ENCODE measurements around the gene ZNF346.
"Not testable (repeated sequence)": the region's sequence is repeated elsewhere in the genome, so short reads cannot be mapped to it uniquely, and the experiment has no call there.

ZNF346 gene

DNA sequence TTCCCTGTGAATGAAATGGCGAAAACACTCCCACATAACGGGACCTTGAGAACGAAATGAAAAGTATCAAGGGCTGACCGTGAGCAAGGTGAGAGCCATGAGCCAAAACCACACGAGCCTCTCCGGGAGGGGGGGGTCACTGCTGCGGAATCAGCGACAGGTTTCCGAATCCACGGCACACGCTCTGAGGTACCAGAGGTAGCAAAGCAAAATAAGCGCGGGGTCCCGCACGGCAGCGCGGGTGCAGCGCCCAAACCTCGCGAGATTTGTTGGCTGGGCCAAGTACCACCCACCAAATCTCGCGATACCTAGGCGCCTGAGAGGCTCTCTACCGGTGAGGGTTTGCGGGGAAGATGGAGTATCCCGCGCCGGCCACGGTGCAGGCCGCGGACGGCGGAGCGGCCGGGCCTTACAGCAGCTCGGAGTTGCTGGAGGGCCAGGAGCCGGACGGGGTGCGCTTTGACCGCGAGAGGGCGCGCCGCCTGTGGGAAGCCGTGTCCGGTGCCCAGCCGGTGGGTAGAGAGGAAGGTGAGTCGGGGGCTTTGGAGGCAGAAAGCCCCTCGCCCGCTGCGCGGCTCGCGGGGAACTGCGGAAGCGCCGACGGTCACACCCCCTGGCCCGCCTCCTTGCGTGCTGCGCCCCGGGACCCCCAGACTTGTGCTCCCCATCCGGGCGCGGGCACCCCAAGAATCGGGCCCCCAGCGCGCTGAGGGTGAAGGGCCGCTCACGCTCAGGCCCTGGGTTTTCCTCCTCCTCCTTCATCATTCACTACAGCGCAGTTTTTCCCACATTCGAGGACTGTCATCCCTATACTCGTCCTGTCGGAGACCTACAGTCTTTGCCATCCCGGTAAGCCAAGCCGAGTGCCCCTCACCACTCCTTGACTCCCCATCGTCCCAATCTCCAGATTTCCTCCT, at the start of gene ZNF346:
Gene ZNF346, plus strand, starts transcription at position 311 of the 917 bp plus-strand sequence. Its CDS starts 43 bp downstream, at position 354.
- Histone ChIP-seq H3K36me3 (ENCODE audit: insufficient read depth) (no peaks in the 10 kb centered on the region), H4K20me1 (ENCODE audit: insufficient read depth) (no peaks in the 10 kb centered on the region), H3K27ac (peak within 1 kb of the TSS; percentile 26; the same call in 1 of the 2 replicates), H2AFZ (ENCODE audit: low read depth) (peak within 1 kb of the TSS; percentile 86), H3K4me2 (peak within 1 kb of the TSS; percentile 91), H3K4me1 (ENCODE audit: low read depth, poor library complexity, severe bottlenecking) (peaks cover 20% of the 10 kb centered on the region), H3K4me3 (IDR thresholded peaks at IDR 0.05; ENCODE audit: insufficient read depth, low read depth, low read length) (no peak within 1 kb of the TSS), H3K9ac (peak within 1 kb of the TSS; percentile 71; the same call in 1 of the 2 replicates), H3K27me3 (ENCODE audit: insufficient read depth, low read depth) (no peaks in the 10 kb centered on the region), H3K79me2 (ENCODE audit: insufficient read depth, low read depth) (peaks cover 5% of the 10 kb centered on the region; the same call in 1 of the 2 replicates)
- TF ChIP-seq, protein P1, sequence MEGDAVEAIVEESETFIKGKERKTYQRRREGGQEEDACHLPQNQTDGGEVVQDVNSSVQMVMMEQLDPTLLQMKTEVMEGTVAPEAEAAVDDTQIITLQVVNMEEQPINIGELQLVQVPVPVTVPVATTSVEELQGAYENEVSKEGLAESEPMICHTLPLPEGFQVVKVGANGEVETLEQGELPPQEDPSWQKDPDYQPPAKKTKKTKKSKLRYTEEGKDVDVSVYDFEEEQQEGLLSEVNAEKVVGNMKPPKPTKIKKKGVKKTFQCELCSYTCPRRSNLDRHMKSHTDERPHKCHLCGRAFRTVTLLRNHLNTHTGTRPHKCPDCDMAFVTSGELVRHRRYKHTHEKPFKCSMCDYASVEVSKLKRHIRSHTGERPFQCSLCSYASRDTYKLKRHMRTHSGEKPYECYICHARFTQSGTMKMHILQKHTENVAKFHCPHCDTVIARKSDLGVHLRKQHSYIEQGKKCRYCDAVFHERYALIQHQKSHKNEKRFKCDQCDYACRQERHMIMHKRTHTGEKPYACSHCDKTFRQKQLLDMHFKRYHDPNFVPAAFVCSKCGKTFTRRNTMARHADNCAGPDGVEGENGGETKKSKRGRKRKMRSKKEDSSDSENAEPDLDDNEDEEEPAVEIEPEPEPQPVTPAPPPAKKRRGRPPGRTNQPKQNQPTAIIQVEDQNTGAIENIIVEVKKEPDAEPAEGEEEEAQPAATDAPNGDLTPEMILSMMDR (conservative IDR thresholded peaks at IDR 0.05; ENCODE audit: low read depth, low read length): peak; percentile 17; the same call in 1 of the 2 replicates

DNA sequence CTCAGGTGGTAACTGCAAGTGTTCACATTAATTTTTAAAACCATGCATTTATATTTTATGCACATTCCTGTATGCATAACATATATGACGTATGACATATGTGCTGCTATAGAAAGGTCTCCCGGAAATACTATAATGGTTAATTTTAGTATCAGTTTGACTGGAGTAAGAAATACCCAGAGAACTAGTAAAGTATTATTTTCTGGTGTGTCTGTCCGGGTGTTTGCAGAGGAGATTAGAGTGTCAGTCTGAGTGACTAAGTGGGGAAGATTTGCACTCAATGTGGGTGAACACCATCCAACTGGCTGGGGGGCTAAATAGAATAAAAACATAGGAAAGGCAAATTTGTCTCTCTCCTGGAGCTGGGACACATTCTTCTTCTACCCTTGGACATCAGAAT, 42.8 kb upstream of the ZNF346 start:
- H3K27me3 ChIP-seq (ENCODE audit: insufficient read depth, low read depth): no peaks in the 10 kb centered on the region
- no peaks in the 10 kb centered on the region for H4K20me1 ChIP-seq (ENCODE audit: insufficient read depth)
- H3K79me2 ChIP-seq (ENCODE audit: insufficient read depth, low read depth): no peaks in the 10 kb centered on the region
- no peak overlapping the region for H3K4me2 ChIP-seq
- H3K4me1 ChIP-seq (ENCODE audit: low read depth, poor library complexity, severe bottlenecking): no peaks in the 10 kb centered on the region
- H2AFZ ChIP-seq (ENCODE audit: low read depth): no peak overlapping the region
- H3K4me3 ChIP-seq (IDR thresholded peaks at IDR 0.05; ENCODE audit: insufficient read depth, low read depth, low read length): no peak overlapping the region
- TF ChIP-seq, protein P1 (conservative IDR thresholded peaks at IDR 0.05; ENCODE audit: low read depth, low read length): no peak
- no peak overlapping the region for H3K27ac ChIP-seq
- H3K9ac ChIP-seq: no peak overlapping the region
- H3K36me3 ChIP-seq (ENCODE audit: insufficient read depth): no peaks in the 10 kb centered on the region

DNA sequence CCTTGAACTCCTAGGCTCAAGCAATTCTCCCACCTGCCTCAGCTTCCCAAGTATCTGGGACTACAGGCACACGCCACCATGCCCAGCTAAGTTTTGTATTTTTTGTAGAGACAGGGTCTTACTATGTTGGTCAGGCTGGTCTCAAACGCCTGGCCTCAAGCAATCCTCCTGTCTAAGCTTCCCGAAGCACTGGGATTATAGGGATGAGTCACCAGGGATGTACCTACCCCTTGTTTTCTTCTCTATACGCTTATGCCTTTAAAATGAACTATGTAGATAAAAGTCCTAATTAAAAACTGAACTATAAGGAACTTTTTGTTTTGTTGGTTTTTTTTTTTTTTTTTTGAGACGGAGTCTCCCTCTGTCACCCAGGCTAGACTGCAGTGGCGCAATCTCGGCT, 41.7 kb upstream of the ZNF346 start:
- Histone ChIP-seq H3K27ac (no peak overlapping the region), H3K4me3 (IDR thresholded peaks at IDR 0.05; ENCODE audit: insufficient read depth, low read depth, low read length) (no peak overlapping the region), H2AFZ (ENCODE audit: low read depth) (no peak overlapping the region), H4K20me1 (ENCODE audit: insufficient read depth) (no peaks in the 10 kb centered on the region), H3K9ac (no peak overlapping the region), H3K4me1 (ENCODE audit: low read depth, poor library complexity, severe bottlenecking) (peaks cover 4% of the 10 kb centered on the region), H3K4me2 (no peak overlapping the region), H3K79me2 (ENCODE audit: insufficient read depth, low read depth) (peaks cover 8% of the 10 kb centered on the region; the same call in 1 of the 2 replicates), H3K36me3 (ENCODE audit: insufficient read depth) (no peaks in the 10 kb centered on the region), H3K27me3 (ENCODE audit: insufficient read depth, low read depth) (no peaks in the 10 kb centered on the region)
- TF ChIP-seq, protein P1 (conservative IDR thresholded peaks at IDR 0.05; ENCODE audit: low read depth, low read length): no peak

DNA sequence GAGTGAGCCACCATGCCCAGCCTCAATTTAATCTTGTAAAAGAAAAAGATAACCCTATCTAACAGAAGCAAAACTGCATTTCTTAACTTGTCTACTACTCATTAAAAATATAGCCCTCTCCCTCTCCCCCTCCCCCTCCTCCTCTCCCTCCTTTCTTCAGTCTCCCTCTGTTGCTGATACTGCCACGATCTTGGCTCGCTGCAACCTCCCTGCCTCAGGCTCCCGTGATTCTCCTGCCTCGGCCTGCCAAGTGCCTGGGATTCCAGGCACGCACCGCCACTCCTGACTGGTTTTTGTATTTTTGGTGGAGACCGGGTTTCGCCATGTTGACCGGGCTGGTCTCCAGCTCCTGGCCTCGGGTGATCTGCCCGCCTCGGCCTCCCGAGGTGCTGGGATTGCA, 39.4 kb upstream of the ZNF346 start:
- not testable (repeated sequence) for H2AFZ ChIP-seq (ENCODE audit: low read depth)

DNA sequence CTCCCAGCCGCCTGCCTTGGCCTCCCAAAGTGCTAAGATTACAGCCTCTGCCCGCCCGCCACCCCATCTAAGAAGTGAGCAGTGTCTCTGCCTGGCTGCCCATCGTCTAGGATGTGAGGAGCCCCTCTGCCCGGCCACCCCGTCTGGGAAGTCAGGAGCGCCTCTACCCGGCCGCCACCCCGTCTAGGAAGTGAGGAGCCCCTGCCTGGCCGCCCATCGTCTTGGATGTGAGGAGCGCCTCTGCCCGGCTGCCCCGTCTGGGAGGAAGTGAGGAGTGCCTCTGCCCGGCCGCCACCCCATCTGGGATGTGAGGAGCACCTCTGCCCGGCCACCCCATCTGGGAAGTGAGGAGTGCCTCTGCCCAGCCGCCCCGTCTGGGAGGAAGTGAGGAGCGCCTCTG, 38.9 kb upstream of the ZNF346 start:
- H3K4me2 ChIP-seq; H3K4me3 ChIP-seq (IDR thresholded peaks at IDR 0.05; ENCODE audit: insufficient read depth, low read depth, low read length); H3K9ac ChIP-seq; H3K4me1 ChIP-seq (ENCODE audit: low read depth, poor library complexity, severe bottlenecking); H4K20me1 ChIP-seq (ENCODE audit: insufficient read depth); H3K27ac ChIP-seq; H3K27me3 ChIP-seq (ENCODE audit: insufficient read depth, low read depth); H2AFZ ChIP-seq (ENCODE audit: low read depth); H3K36me3 ChIP-seq (ENCODE audit: insufficient read depth): not testable (repeated sequence)
- peaks cover 31% of the 10 kb centered on the region; the same call in 1 of the 2 replicates for H3K79me2 ChIP-seq (ENCODE audit: insufficient read depth, low read depth)

More for the DNA sequence above, 39.4 kb upstream of the ZNF346 start:
- H3K36me3 ChIP-seq (ENCODE audit: insufficient read depth); H3K27ac ChIP-seq; H3K4me1 ChIP-seq (ENCODE audit: low read depth, poor library complexity, severe bottlenecking); H3K4me2 ChIP-seq; H3K27me3 ChIP-seq (ENCODE audit: insufficient read depth, low read depth); H4K20me1 ChIP-seq (ENCODE audit: insufficient read depth); H3K9ac ChIP-seq; H3K4me3 ChIP-seq (IDR thresholded peaks at IDR 0.05; ENCODE audit: insufficient read depth, low read depth, low read length): not testable (repeated sequence)
- H3K79me2 ChIP-seq (ENCODE audit: insufficient read depth, low read depth): peaks cover 27% of the 10 kb centered on the region; the same call in 1 of the 2 replicates

- H3K4me2 ChIP-seq; H3K4me3 ChIP-seq (IDR thresholded peaks at IDR 0.05; ENCODE audit: insufficient read depth, low read depth, low read length); H3K27me3 ChIP-seq (ENCODE audit: insufficient read depth, low read depth); H3K4me1 ChIP-seq (ENCODE audit: low read depth, poor library complexity, severe bottlenecking); H4K20me1 ChIP-seq (ENCODE audit: insufficient read depth); H3K9ac ChIP-seq; H3K36me3 ChIP-seq (ENCODE audit: insufficient read depth); H3K27ac ChIP-seq; H2AFZ ChIP-seq (ENCODE audit: low read depth): not testable (repeated sequence)
- H3K79me2 ChIP-seq (ENCODE audit: insufficient read depth, low read depth): peaks cover 37% of the 10 kb centered on the region; the same call in 1 of the 2 replicates
Measured at GRCh38 chr5:176984176-176984575, 38.3 kb upstream of the ZNF346 start.

Measured in KMS-11 (cell line).